Body of pancreas (tissue), 4 donors: ENCODE results near the gene NOL7.

Experiments used
- POLR2A ChIP-seq, 3 donors: fragments of 450-650 bp; IDR thresholded peaks; one replicate each; pipeline ENCODE4 v1.6.1; 2016; ENCODE audit warnings: antibody characterized with exemption in 3 of 3, mild to moderate bottlenecking in 2 of 3
- TF ChIP-seq, protein P1 (sequence below), 7 experiments: fragments of 450-650 bp in 4 of 7; fragments of 200-600 bp in 3 of 7; sonication (generic) in 3 of 7; IDR thresholded peaks; one replicate each; pipeline ENCODE4 v1.5.1; 2016 to 2019; ENCODE audit warnings: antibody characterized with exemption in 7 of 7

DNA sequence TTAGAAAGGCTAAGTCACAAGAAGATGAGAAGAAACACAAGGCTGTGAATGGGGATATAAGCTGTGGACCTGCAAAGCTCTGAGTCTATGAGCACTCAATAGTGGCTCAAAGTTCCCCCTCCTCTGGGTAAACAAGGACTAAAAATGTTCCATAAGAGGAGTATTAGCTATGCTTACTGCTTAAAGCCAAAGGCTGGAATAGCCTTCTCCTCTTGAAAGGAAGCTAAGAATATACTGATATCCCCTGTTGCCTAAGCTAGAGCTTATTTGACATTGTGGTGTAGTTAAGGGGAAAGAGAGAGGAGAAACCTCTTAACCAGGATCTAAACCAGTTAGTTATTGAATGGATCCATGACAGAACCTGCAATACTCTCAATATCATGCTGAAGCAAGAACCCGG lies 45.8 kb downstream of the NOL7 start:
- TF ChIP-seq, protein P1, sequence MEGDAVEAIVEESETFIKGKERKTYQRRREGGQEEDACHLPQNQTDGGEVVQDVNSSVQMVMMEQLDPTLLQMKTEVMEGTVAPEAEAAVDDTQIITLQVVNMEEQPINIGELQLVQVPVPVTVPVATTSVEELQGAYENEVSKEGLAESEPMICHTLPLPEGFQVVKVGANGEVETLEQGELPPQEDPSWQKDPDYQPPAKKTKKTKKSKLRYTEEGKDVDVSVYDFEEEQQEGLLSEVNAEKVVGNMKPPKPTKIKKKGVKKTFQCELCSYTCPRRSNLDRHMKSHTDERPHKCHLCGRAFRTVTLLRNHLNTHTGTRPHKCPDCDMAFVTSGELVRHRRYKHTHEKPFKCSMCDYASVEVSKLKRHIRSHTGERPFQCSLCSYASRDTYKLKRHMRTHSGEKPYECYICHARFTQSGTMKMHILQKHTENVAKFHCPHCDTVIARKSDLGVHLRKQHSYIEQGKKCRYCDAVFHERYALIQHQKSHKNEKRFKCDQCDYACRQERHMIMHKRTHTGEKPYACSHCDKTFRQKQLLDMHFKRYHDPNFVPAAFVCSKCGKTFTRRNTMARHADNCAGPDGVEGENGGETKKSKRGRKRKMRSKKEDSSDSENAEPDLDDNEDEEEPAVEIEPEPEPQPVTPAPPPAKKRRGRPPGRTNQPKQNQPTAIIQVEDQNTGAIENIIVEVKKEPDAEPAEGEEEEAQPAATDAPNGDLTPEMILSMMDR (IDR thresholded peaks at IDR 0.05) = no peak
- no peak for TF ChIP-seq POLR2A (IDR thresholded peaks at IDR 0.05)
